WI38 (cell line): ENCODE data around the gene PAQR5.

Experiments used
- H3K4me3 ChIP-seq: 2 replicates; pipeline ENCODE4 v1.5.1; 2011; ENCODE audit warnings: low read depth, mild to moderate bottlenecking, control low read depth, low read length
- TF ChIP-seq, protein P1 (sequence below): IDR thresholded peaks from 2 replicates; pipeline ENCODE4 v1.5.1; 2012; ENCODE audit warnings: low read depth, mild to moderate bottlenecking, control low read depth, low read length

PAQR5 gene

DNA sequence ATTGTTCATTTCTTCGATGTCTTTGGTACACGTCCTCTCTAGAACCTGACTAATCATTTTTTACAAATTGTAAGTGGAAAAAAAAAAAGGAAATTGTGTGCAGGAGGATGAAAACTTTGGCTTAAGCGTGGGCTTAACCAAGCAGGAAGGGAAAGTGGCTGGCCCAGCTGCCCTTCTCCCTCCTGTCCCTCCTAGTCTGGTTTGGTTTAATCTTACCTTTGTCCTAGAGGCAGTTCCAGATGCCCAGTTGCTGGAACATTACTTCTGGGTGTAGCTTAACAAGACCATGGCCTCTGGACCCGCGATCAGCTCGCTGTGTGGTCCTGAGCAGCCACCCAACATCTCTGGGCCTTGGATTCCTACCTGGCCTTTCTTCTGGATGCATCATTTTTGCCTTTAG is 15.4 kb downstream of the PAQR5 start:
- TF ChIP-seq, protein P1, sequence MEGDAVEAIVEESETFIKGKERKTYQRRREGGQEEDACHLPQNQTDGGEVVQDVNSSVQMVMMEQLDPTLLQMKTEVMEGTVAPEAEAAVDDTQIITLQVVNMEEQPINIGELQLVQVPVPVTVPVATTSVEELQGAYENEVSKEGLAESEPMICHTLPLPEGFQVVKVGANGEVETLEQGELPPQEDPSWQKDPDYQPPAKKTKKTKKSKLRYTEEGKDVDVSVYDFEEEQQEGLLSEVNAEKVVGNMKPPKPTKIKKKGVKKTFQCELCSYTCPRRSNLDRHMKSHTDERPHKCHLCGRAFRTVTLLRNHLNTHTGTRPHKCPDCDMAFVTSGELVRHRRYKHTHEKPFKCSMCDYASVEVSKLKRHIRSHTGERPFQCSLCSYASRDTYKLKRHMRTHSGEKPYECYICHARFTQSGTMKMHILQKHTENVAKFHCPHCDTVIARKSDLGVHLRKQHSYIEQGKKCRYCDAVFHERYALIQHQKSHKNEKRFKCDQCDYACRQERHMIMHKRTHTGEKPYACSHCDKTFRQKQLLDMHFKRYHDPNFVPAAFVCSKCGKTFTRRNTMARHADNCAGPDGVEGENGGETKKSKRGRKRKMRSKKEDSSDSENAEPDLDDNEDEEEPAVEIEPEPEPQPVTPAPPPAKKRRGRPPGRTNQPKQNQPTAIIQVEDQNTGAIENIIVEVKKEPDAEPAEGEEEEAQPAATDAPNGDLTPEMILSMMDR = no peak
- no peak overlapping the region for H3K4me3 ChIP-seq

DNA sequence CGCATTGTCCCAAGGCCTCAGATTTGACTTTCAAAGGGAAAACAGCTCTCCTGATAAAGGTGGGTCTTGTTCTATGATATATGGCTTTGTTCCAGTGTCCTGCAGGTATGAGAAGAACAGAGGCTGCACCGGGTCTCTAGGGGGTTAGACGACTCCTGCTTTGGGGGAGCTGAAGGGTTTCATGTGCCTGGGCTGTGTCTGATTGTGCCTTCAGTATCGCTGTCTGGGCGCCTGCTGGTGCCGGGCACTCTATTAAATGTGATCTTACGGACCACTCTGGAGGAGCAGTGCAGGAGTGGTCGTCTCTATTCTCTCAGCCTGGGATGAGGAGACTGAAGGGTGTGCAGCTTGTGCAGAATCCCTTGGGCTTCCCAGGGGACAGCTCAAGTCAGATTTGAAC is 16.0 kb downstream of the PAQR5 start:
- TF ChIP-seq, protein P1 = no peak
- no peak overlapping the region for H3K4me3 ChIP-seq

DNA sequence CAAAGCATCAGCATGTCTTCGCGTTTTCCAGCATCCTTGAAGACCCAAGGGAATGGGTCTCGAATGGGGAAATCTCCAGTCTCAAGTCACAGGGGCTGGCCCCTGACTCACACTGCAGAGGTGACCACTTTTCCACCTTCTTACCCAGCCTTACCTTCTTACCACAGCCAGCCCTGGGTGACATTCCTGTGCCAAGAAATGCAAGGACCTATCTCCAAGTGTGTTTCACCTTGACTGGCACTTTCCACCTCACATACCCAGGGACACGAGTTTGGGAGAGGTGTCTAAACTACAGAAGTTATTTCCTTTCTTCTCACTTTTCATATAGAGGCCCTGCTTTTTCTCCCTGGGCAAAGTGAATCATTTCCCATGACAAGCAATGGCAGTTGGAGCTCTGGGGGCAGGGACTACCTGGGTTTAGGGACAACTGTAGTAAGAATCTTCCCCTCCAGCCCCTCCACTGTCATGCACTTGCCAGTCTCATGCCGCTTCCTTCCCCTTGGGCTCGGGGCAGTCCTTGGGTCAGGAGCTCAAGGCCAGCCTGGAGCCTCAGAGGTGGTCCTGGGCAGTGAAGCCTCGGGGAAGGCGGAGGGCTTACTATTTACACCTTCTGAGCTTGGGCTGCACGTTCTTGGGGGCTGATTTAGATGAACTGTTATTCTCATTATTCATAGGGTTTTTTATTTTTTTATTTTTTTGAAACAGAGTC is 16.8 kb downstream of the PAQR5 start:
- H3K4me3 ChIP-seq = no peak overlapping the region
- TF ChIP-seq, protein P1 = no peak

DNA sequence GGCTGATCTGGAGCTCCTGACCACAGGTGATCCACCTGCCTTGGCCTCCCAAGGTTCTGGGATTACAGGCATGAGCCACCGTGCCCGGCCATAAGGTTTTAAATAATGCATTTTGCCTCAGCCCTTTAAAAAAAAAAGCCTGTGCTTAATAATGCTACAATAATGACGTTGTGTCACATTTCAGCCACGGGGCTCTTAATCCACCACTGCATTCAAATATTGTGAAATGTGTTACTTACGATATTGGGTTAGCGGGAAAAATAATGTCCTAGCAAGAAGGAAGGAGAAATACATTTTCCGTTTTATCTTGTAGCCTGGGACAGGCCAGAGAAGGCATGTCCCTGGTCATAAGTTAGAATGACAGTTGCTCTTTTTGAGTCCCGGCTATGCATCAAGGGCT is 17.6 kb downstream of the PAQR5 start:
- TF ChIP-seq, protein P1 = no peak
- no peak overlapping the region for H3K4me3 ChIP-seq

DNA sequence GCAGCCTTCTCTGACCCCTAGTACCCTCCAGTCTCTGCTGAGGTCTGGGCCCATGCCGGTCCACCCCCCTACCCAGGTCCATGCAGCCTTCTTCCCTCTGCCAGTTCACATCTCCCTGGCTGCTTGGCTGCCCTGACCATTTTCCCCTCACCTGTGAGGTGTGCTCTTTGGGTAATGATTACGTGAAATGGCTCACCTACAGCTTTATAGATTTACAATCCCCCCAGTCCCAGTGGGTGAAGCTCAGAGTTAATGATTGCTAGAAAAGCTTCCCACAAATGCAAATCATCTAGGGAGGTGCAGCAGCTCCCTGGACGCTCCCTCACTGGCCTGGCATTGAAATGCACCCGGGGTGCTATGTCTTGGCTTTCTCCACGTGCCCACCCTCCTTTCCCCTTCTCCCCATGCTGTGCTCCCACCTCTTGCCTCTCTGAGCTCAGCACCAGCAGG is 18.7 kb downstream of the PAQR5 start:
- no peak overlapping the region for H3K4me3 ChIP-seq

DNA sequence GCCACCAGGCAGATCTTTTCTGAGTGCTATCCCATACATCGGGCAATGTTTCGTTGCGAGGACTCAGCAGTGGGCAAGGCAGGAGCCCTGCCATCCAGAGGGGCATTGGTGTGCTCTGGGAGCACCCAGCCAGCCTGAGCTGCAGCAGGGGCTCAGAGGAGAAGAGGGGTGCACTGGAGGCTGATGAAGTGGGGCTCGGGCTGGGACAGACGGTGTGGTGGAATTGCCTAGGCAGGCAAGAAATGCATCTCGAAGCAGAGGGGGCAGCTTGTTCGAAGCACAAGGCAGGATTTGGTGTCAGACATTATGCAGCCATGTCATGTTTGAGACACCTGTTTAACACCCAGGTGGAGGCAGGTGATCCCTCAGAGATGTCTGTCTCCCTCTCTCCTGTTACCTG is 19.3 kb downstream of the PAQR5 start:
- TF ChIP-seq, protein P1 = no peak
- no peak overlapping the region for H3K4me3 ChIP-seq

More for the DNA sequence above, 18.7 kb downstream of the PAQR5 start:
- TF ChIP-seq, protein P1 = no peak
